Neural progenitor cell (in vitro differentiated cells): ENCODE data around the gene SBF2.

Experiments
- EZH2 ChIP-seq: fragments of 200-600 bp; sonication (generic); IDR thresholded peaks from 2 replicates; pipeline ENCODE4 v1.6.1; 2017; ENCODE audit warnings: antibody characterized with exemption, mild to moderate bottlenecking, moderate library complexity
- TF ChIP-seq, protein P1 (sequence below): fragments of 200-600 bp; sonication (generic); IDR thresholded peaks from 2 replicates; pipeline ENCODE4 v1.5.1; 2017; ENCODE audit warnings: antibody characterized with exemption, mild to moderate bottlenecking

DNA sequence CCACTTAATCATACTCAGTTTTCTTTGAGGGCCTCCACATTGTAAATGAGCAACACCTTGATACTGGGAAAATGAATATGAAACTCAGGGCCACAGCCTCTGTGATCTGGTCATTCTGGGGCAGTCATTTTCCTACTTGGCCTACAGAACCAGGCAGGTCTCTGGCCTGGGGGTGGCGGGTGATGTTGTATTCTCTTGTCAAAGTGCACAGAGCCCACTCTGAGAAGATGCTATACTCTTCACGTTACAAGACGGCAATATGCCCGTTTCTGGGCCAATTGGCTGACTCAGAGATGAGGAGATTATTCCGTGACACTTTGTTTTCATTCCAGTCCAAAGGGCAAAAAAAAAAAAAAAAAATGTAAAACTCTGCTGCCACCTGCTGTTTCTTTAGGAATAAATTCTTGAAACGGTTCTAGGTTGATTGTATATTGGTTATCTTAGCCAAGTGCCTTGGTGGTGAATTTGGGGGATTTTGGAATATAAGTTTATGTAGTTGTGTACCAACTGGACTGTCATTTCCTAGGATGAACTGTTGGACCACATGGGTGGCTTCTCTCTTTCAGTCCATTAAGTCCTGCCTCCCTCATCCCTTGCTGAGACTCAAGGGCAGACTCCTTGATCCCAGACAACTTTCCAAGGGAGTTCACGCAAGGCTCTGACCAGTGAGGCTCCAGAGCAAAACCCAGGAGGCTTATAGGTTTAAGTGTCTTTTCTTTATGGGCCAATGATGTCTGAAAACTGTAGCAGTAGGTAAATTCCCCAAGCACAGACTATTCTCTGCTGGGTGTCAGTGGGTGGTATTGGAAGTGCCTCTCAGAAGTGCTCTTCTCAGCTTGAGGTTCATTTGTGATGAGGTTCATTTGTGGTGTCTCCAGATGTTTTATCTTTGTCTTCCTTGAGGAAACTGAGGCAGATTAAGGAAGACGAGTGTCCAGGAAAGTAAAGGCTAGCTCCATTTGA, 29.1 kb upstream of the SBF2 start:
- TF ChIP-seq, protein P1, sequence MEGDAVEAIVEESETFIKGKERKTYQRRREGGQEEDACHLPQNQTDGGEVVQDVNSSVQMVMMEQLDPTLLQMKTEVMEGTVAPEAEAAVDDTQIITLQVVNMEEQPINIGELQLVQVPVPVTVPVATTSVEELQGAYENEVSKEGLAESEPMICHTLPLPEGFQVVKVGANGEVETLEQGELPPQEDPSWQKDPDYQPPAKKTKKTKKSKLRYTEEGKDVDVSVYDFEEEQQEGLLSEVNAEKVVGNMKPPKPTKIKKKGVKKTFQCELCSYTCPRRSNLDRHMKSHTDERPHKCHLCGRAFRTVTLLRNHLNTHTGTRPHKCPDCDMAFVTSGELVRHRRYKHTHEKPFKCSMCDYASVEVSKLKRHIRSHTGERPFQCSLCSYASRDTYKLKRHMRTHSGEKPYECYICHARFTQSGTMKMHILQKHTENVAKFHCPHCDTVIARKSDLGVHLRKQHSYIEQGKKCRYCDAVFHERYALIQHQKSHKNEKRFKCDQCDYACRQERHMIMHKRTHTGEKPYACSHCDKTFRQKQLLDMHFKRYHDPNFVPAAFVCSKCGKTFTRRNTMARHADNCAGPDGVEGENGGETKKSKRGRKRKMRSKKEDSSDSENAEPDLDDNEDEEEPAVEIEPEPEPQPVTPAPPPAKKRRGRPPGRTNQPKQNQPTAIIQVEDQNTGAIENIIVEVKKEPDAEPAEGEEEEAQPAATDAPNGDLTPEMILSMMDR: peak; percentile 60
- no peak for TF ChIP-seq EZH2
